Stimulated activated naive CD8-positive, alpha-beta T cell treated with anti-CD3 and anti-CD28 coated beads, Interleukin-15, amount 100 ng/mL, for 72 hours (primary cell): ENCODE measurements around the gene ANGPTL2.

Source experiments
- ATAC-seq: fragments of 150-1000 bp; cut with Tn5 transposase; 2 replicates; pipeline ENCODE4 v1.10.0; 2021; ENCODE audit warnings: mild to moderate bottlenecking, moderate library complexity
- DNase-seq, 2 donors: peaks; one replicate each; pipeline ENCODE4 v3.0.0; 2021 to 2022
- H3K27ac Mint-ChIP-seq, 2 donors: one replicate each; pipeline ENCODE4 v1.8.0; 2022; ENCODE audit warnings: mild to moderate bottlenecking in 2 of 2, mixed read lengths in 2 of 2, moderate library complexity in 2 of 2
- H3K27me3 Mint-ChIP-seq: one replicate; pipeline ENCODE4 v1.8.0; 2022; ENCODE audit warnings: mixed read lengths
- H3K4me1 Mint-ChIP-seq: one replicate; pipeline ENCODE4 v1.8.0; 2022; ENCODE audit warnings: mild to moderate bottlenecking, mixed read lengths
- H3K4me3 Mint-ChIP-seq, 2 donors: one replicate each; pipeline ENCODE4 v1.8.0; 2022; ENCODE audit warnings: mild to moderate bottlenecking in 2 of 2, mixed read lengths in 2 of 2, moderate library complexity in 1 of 2
- H3K9me3 Mint-ChIP-seq, 2 donors: one replicate each; pipeline ENCODE4 v1.8.0; 2022; ENCODE audit warnings: mixed read lengths in 2 of 2

ANGPTL2 gene

DNA sequence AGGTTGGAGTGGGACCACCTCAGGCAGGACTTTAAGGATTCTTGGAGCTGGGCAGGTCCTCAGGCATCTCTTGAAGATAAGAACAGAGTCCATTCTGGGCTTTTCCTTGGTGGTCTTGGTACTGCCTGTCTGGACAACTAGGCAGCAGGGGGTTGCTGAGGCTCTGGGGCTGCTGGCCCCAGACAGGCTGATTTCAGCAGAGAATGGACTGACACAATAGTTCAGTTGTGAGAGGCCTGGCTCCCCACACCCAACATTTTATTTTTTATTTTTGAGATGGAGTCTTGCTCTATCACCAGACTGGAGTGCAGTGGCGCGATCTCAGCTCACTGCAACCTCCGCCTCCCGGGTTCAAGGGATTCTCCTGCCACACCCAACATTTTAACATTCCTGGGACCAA, 4.6 kb downstream of the ANGPTL2 start:
- DNase-seq: no peak
- Mint-ChIP-seq H3K27ac (no peak overlapping the region), H3K9me3 (no peaks in the 10 kb centered on the region), H3K27me3 (peaks cover 43% of the 10 kb centered on the region), H3K4me1 (peaks cover 27% of the 10 kb centered on the region), H3K4me3 (no peak overlapping the region)
- no peak for ATAC-seq

DNA sequence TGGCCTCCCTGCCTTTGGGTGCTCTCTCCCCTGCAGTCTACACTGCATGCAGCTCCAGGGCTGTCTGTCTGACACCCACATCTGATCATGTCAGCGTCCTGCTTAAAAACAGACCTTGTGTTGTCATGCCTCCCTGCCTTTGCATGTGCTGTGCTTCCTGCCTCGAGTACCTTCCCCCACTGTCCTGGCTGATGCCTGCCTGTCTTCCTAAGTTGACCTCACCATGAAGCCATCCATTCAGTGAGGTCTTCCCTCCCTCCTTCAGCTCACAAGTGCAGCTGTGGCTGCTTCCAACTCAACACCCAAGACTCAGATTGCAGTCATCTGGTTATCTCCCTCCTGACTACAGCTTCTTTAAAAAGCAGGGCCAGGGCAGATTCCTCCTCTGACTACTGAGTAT, 5.5 kb downstream of the ANGPTL2 start:
- Mint-ChIP-seq H3K27ac (no peak overlapping the region), H3K4me1 (peaks cover 19% of the 10 kb centered on the region), H3K27me3 (peaks cover 34% of the 10 kb centered on the region), H3K9me3 (no peaks in the 10 kb centered on the region), H3K4me3 (no peak overlapping the region)
- ATAC-seq: peak; percentile 6
- no peak for DNase-seq

DNA sequence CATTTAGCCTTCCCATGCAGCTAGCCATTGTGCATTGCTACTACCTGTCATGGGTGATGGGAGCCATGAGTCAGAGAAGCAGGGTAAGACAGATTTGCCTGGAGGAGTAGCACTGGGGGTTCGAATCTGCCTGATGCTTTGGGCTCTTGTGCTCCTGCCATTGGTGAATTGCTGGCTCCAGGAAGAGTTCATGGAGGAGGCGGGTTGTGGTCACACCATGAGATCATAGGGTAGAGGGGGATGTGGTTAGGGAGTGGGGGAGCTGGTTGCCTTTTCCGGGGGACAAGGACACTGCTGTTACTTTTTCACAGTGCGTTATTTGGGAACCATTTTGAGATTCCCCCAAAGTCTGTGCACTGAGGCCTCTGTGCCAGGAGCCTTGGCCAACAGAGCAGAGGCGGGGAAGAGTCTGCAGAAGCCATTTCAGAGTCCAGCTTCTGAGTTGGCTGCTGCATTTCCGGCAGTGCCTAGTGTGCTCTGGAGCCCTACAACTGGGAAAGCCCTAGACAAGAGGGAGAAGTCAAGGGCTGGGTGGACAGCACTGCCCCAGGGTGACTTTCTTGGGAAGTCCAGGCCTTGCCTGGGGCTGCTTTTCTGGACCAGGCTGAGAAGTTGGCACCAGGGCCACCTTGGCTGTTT, 6.2 kb downstream of the ANGPTL2 start:
- ATAC-seq: peak; percentile 60
- H3K9me3 Mint-ChIP-seq: no peaks in the 10 kb centered on the region
- H3K4me3 Mint-ChIP-seq: no peak overlapping the region
- no peak for DNase-seq
- H3K27me3 Mint-ChIP-seq: peaks cover 27% of the 10 kb centered on the region
- peaks cover 17% of the 10 kb centered on the region for H3K4me1 Mint-ChIP-seq
- peak overlapping the region in 1 of 2 donors; percentile 56 for H3K27ac Mint-ChIP-seq

DNA sequence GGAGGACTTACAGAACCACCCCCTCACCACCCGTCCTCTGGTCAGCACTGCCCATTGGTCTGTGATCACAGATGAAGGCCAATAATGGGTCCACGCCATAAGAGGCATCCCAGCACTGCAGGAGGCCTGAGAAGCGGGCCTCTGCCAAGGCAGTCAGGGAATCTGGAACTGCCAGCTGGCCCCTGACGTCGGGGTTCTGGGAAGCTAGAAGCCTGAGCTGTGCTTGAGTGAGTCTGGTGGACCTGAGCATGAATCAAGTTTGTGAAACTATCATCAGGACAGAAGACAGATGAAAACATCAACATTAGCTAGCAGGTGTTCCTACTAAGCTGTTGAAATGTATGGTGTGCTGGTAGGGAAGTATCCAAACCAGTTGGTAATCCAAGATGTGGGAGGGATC, 7.8 kb downstream of the ANGPTL2 start:
- Mint-ChIP-seq H3K4me3 (no peak overlapping the region), H3K4me1 (peaks cover 17% of the 10 kb centered on the region), H3K9me3 (no peaks in the 10 kb centered on the region), H3K27me3 (peaks cover 14% of the 10 kb centered on the region), H3K27ac (no peak overlapping the region)
- no peak for ATAC-seq
- DNase-seq: no peak

DNA sequence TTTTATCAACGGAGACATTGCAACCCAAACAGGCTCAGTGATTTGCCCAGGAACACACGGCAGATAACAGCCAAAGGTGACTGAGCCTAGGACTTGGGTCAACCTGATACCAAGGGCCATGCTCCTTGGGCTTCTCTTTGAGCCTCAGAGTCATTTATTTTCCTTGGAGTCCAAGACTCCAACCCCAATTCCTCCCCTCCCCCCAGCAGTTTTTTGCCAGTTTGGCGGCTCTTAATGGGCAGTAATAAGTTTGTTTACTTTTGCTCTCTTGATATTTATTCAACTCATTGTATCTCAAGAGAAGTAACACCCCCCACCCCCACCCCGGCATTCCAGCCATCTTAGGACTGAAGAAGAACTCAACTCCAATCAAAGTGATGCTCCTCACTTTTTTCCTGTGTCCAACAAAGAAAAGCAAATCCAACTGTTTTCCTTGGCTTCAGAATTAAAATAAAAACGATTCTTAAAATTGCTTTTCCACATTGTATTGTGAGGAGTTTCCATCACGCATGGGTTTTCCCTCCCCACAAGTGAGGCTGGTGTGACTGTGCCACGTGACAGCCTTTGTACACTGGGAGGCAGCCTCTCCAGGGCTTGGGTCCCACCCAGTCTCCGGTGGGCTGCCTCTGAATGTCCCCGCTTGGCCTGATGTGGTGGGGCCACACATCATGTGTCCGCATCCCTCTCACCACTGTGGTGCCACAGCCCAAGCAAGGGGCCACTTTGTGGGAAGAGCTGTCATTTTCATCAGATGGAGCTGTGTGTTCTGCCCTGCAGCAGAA, 9.1 kb downstream of the ANGPTL2 start:
- no peak overlapping the region for H3K4me3 Mint-ChIP-seq
- no peak for DNase-seq
- H3K4me1 Mint-ChIP-seq: peaks cover 17% of the 10 kb centered on the region
- ATAC-seq: no peak
- peaks cover 4% of the 10 kb centered on the region for H3K27me3 Mint-ChIP-seq
- no peaks in the 10 kb centered on the region for H3K9me3 Mint-ChIP-seq
- H3K27ac Mint-ChIP-seq: no peak overlapping the region

DNA sequence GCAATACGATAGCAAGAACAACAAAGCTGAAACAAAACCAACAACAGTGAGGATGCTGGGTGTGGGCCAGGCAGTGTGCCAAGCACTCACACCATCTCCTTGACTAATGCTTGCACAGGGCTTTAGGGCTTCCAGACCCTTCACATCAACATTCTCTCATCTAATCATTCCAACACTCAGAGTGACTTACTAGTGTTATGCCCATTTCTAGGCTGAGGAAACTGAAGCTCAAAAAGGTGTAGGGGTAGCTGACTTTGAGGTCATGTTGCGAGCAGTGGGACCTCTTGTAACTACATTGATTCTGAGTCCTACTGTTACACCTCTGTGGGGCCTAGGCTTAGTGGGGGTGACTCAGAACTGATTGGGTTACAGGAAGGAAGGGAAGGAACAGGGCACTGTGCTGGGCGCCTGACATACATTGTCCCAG, 9.7 kb downstream of the ANGPTL2 start:
- H3K4me1 Mint-ChIP-seq: peaks cover 17% of the 10 kb centered on the region
- H3K27ac Mint-ChIP-seq: no peak overlapping the region
- DNase-seq (no peak), ATAC-seq (no peak)
- H3K9me3 Mint-ChIP-seq: no peaks in the 10 kb centered on the region
- H3K4me3 Mint-ChIP-seq: no peak overlapping the region
- no peaks in the 10 kb centered on the region for H3K27me3 Mint-ChIP-seq

DNA sequence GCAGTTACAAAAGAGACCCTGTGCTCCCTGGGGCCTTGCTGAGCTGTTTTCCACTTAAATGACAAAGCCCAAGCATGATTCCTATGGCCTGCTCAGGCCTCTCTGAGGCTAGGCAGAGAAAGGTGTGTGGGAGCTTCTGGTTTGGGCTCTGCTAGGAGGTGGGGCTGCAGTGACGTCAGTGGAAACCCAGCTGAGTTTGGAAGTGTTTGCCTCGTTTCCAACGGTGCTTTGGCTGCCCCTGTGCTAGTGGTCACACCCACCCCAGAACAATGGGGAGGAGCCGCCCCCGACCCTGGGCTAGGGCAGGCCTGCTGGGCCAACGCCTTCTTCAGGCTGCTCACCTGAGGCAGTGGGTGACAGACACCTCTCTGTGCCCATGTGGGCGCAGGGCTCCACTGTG, 10.4 kb downstream of the ANGPTL2 start:
- H3K27me3 Mint-ChIP-seq: no peaks in the 10 kb centered on the region
- no peak overlapping the region for H3K27ac Mint-ChIP-seq
- peaks cover 14% of the 10 kb centered on the region for H3K4me1 Mint-ChIP-seq
- DNase-seq (no peak), ATAC-seq (no peak)
- no peak overlapping the region for H3K4me3 Mint-ChIP-seq
- H3K9me3 Mint-ChIP-seq: no peaks in the 10 kb centered on the region

DNA sequence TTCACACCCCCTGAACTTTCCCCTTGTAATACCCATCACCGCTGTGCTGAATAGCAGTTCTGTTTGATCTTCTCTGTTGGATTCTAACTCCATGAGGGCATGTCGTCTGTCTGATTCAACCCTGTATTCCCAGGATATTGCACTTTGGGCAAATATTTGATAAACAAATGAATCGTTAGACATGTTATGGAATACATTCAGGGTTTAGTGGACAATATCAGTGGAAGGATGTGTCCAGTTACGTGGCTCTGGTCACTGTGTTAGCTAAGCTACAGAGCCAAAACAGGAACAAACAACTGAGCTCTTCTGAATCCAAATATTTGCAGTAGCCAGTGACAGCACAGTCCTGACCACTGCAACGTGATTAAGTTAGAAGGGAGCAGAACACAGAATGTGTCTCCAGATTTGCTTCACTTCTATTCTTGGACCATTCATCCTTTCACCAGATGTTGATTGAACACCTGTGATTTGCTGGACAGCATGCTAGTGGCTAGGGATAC, 13.2 kb downstream of the ANGPTL2 start:
- no peak overlapping the region for H3K27ac Mint-ChIP-seq
- DNase-seq (no peak), ATAC-seq (no peak)

DNA sequence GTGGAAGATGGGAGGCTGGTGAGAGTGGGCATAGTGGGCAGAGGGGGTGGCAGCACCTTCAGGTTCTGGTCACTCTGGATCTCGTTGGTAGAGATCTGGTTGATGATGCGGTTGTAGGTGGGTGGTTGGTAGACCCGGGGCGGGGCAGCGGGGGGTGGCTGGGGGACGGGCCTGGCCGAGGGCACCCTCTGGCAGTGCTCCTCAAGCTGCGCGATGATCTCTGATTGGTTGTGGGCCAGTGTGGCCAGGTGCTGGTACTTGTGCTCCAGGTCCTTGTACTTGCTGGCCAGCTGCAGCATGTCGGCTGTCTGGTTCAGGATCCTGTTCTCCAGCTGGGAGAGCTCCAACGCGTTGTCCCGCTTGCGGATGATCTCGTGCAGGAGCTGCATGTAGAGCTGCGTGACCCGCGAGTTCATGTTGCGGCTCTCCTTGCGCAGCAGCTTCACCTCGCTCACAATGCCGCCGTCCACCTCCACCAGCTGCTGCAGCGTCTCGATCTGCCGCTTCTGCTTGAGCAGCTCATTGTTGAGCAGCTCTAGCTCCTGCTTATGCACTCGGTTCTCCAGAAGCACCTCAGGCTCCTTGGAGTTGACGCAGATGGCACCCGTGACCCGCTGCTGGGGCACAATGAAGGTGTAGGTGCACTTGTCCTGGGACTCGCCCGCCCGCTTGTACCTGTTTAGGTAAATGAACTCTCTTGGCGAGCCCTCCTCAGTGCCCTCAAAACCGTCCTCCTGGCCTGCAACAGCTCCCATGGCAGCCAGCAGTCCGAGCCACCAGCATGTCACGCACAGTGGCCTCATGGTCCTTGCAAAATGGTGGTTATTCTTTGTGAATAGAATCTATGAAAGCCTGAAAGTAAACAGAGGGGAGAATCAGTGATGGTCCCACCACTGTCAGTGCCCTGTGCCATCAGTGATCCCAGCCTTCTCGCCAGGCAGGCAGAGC, 14.2 kb downstream of the ANGPTL2 start:
- Mint-ChIP-seq H3K4me1 (no peaks in the 10 kb centered on the region), H3K9me3 (no peaks in the 10 kb centered on the region), H3K27me3 (no peaks in the 10 kb centered on the region), H3K27ac (peak overlapping the region in 1 of 2 donors; percentile 85), H3K4me3 (no peak overlapping the region)
- ATAC-seq: no peak
- no peak for DNase-seq

More for the DNA sequence above, 13.2 kb downstream of the ANGPTL2 start:
- Mint-ChIP-seq H3K9me3 (no peaks in the 10 kb centered on the region), H3K4me1 (no peaks in the 10 kb centered on the region), H3K27me3 (no peaks in the 10 kb centered on the region), H3K4me3 (no peak overlapping the region)

DNA sequence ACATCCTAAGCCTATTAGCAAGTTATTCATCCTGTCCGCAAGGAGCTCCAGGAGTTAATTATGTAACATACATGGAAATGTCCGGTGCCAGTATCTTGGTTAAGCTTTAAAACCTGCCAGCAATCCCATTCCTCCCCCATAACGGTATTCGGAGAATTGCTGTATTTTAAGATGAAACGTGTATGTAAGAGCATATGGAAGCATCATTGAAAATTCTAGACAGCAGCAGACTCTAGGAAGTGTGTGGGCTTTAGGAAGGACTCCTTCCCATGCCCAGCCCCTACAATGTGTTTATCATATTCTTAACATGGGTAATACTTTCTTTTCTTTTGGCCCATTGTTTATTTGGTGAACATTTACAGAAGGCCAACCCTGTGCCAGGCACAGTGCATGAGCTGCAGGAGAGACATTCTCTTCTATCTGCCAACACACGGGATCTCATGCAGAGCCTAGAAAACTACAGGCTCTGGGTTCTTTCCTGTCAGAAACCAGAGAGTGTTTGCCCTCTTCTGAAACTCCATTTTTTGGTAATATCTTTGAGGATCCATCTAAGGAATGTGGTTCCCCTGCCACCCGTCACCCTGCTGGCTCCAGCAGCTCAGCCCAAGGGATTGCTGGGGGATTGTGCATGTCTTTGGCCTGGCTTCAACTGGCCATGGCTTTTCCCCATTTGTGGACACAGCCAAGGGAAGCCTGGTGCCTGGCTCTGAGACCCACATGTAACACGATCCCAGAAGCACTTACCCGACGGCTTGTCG, 15.1 kb downstream of the ANGPTL2 start:
- no peak for ATAC-seq
- Mint-ChIP-seq H3K4me3 (no peak overlapping the region), H3K27ac (no peak overlapping the region), H3K4me1 (no peaks in the 10 kb centered on the region), H3K9me3 (no peaks in the 10 kb centered on the region), H3K27me3 (no peaks in the 10 kb centered on the region)
- DNase-seq: no peak

DNA sequence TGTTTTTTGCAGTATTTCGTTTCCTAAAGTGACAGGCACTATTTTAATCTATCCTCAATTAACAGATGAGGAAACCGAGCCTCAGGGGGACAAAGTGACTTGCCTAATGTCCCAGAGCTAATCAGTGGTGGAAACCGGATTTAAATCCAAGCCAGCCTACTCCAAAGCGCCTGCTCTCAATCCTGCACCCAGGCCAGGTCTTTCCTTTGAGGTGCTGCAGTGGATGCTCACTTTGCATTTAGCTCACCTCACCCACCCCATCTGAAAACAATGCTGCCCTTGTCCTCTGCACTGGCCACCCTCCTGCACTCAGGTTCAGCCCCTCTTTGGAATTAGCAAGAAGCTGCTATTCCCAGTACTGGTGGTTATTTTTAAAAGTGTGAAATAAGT, 16.0 kb downstream of the ANGPTL2 start:
- no peaks in the 10 kb centered on the region for H3K4me1 Mint-ChIP-seq
- DNase-seq (no peak), ATAC-seq (no peak)
- H3K9me3 Mint-ChIP-seq: no peaks in the 10 kb centered on the region
- H3K27me3 Mint-ChIP-seq: no peaks in the 10 kb centered on the region
- no peak overlapping the region for H3K4me3 Mint-ChIP-seq
- no peak overlapping the region for H3K27ac Mint-ChIP-seq

DNA sequence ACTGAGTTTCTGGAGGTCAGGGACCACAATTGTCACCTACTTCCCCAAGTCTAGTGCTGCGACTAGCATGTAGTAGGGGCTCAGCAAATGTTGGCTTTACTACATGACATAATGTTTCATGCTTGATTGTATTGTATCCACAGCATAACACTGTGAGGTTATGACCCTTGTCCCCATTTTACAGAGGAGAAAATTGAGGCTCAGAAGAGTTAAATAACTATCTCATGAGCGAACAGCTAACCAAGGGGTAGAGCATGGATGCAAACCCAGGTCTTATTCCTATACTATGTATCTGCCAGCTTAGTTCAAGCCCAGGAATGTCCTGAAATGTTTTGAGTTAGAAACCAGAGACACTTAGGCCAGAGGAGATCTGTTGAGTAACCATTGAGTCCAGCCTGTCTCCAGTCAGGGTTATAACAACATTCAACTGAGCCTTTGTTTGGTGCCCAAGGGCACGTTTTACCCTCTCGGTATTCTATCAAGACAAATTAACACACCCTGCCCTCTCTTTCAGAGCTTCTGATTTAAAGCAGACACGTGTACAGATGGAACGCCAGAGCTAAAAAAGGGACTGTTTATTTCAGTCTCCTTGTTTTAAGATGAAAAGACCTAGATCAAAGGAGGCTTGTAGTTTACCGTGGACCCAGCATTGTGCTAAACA, 16.5 kb downstream of the ANGPTL2 start:
- Mint-ChIP-seq H3K9me3 (no peaks in the 10 kb centered on the region), H3K4me1 (no peaks in the 10 kb centered on the region), H3K27me3 (no peaks in the 10 kb centered on the region), H3K4me3 (no peak overlapping the region), H3K27ac (no peak overlapping the region)
- DNase-seq (no peak), ATAC-seq (no peak)

DNA sequence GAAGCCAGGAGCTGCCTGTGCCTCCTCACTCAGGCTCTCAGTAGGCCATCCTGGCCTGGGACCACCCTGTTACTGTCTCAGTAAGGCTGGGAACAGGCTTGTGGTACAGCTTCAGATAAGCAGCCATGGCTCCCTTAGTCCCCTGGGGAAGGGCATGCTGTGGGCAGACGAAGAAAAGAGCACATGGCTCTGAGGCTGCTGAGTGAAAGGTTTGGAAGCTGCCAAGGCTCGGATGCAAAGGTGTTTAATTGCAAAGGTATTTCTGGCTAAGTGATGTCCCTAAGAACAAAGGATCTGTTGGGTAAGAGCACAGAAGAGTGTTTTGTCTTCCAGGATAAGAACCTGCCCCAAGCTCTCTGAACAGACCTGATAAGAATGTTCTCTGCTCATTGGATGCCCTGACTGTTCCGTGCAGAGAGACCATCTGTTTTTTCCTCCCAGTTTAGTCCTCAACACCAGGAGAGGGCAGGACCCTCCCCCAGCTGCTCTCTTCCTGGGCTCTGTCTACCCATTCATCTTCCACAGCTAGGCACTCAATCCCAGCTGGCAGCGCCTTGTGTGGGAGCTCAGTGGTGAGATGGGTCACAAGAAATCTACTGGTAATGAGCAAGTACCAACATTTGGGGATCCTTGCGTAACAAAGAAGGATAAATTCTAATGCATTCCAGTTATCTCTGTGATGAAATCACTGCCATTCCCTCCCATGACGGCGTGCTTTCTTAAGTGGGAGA, 17.7 kb downstream of the ANGPTL2 start:
- Mint-ChIP-seq H3K4me3 (no peak overlapping the region), H3K4me1 (no peaks in the 10 kb centered on the region), H3K27me3 (no peaks in the 10 kb centered on the region), H3K9me3 (no peaks in the 10 kb centered on the region), H3K27ac (peak overlapping the region in 1 of 2 donors; percentile 64)
- ATAC-seq (no peak), DNase-seq (no peak)

DNA sequence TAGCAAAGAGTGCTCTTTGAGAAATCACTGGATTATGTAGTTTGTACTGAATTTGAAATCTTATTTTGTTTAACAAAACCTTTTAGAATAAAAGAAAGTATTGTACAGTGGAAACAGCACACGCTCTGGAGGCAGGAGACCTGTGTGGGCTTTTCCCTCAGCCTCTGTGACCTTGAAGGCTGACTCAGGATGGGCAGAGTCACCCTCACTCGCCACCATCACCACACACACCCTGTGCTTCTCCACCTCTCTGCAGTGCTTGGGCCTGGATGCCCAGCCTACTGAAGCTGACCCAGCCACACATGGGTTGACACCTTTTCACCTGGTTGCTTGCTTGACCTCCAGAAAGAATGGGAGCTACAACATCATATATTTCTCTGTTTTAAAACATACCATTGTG, 19.6 kb downstream of the ANGPTL2 start:
- no peak overlapping the region for H3K27ac Mint-ChIP-seq
- ATAC-seq (no peak), DNase-seq (no peak)
- no peaks in the 10 kb centered on the region for H3K27me3 Mint-ChIP-seq
- no peak overlapping the region for H3K4me3 Mint-ChIP-seq
- H3K4me1 Mint-ChIP-seq: no peaks in the 10 kb centered on the region
- no peaks in the 10 kb centered on the region for H3K9me3 Mint-ChIP-seq
